A549 treated with DMSO at 1 μM for 4 hours (cell line): ENCODE data around the gene IL25. TPM values are rescaled to one million over a fixed set of nuclear protein-coding genes. Genes with fewer than 3 reads are reported as not detected.

Experiments used
- total RNA-seq: library from RNA; stranded (reverse); fragments of 200-300 nt; extraction: Qiagen RNA extraction; gene quantifications from 5 replicates; pipeline ENCODE4 v1.2.3, GENCODE V29; 2022; ENCODE audit warnings: low read depth

Gene IL25
- not detected in 5 replicates for total RNA-seq

DNA sequence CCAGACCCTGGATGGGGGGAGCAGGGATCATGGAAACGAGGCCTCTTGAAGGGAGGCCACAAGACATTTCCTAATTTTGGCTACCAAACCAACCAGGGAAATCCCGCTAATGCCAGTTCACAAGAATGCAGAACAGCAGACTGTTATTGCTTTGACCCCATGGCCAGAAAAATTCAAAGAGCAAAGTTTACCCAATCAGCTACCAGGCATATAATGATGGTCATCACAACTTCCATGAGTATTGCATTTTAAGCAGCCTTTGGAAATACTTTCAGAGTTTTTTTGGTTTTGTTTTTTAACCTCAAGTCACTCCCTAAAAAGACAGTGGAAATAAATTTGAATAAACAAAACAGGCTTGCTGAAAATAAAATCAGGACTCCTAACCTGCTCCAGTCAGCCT, at the start of gene IL25:
IL25 (plus strand) TSS at position 301 of the 400 bp plus-strand sequence.

DNA sequence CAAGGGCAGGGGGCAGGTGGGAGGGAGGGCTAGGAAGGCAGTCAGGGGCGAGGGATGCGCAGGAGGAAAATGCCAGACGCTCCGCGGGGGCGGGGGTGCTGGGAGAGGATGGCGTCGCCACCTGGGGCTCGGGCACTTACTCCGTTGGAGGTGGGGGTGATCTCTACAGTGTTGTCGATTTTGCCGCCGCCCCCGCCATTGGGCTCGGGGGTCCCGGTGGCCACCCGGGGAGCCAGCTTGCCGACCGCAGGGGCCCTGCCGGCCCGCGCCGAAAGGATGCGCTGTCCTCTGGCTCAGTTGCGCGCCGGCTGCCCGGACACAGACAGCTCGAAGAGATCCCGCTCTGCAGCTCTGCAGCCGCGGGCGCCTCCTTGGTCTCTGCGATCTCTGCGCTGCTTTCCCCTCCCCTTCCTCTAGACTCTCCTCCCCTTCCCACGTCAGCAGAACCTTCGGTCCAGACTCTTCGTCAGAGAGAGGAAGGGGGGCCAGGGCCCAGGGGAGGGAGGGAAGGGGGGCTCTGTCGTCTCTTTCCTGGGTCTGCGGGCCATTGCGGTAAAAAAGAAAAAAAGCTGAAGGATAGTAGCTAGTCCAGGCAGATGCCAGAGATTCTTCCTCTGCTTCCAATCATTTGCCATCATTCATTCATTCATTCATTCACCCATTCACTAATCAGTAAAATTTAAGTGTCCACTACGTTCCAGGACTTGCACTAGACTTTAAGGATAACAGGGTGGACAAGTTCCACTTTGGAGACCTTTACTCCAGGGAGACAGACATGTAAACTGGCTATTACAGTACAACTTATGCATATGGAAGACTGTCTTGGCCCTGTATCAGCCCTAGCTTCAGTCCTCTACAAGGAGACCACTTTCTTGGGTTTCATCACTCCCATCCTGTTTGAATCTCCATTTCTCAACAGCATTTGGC, 19.8 kb upstream of the IL25 start, which contains the start of gene SLC22A17:
SLC22A17 (minus strand) TSS at position 382 of the 927 bp plus-strand sequence.

DNA sequence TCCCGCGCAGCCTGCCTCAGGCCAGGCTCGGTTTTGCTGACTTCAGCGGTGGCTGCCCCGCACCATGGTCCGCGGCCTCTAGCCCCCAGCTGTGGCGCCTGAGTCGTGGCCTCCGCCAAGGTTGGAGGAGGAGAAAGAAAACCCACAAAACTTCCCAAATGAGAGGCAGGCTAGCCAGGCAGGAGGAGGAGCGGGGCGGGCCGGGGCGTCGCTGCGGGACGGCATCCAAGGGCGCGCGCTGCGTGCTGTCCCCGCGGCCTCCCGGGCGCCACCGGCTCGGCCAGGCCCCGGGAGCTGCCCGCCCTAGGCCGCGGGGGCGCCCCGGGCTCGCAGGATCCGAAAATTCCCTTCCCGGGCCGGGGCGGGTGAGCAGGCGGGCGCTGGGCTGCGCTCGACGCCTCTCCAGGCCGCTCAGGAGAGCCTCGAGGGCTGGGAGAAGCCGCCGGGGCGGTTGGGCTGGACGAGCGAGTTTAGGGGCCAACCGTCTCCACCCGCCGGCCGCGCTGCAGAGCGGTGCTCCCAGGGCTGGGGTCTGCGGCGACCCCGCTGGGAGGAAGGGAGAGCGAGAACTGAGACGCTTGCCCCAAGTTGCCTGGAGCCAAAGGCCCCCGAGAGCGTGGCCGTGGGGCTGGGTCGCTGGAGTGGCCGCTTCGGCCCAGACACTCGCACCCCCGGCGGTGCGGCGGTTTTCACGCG, 7.4 kb upstream of the IL25 start, which contains the start of gene EFS:
EFS (minus strand) TSS at position 137 of the 696 bp plus-strand sequence. CDS start 147 bp downstream, outside the sequence.

DNA sequence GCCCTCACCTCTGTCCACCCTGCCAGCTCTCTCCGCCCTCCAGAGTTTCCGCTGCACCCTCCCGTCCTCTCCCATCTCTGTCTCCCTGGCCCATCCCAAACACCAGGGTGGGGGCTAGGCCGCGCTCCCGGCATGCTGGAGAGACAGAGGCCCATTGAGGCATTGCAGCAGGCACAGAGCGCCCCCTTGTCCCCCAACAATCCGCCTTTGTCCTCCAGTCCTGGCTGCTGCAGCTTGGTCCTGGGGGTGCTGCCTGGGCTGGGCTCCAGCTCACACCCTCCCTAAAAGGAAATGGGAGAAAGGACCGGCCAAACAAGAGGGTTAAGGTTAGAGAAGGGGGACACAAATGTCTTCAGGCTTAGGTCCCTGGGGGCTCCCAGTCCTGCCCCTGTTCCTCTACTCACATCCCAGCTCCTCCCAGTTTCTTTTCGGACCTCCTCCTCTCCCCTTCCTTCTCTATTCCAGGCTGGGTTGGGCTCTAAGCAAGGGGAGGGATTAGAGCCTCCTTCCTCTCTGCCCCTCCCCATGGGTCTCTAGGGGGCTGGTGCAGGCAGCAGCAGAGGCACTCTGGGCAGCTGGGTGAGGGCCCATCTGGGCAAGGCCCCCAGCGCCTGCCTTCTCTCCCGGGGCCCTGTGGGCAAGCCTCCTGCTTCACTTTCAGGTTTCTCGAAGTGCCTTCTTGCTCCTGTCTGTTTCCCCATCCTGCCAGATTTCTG, 4.0 kb downstream of the IL25 start, which contains the start of gene CMTM5:
CMTM5 (plus strand) TSS at position 565 of the 716 bp plus-strand sequence. CDS start 206 bp downstream, outside the sequence.

DNA sequence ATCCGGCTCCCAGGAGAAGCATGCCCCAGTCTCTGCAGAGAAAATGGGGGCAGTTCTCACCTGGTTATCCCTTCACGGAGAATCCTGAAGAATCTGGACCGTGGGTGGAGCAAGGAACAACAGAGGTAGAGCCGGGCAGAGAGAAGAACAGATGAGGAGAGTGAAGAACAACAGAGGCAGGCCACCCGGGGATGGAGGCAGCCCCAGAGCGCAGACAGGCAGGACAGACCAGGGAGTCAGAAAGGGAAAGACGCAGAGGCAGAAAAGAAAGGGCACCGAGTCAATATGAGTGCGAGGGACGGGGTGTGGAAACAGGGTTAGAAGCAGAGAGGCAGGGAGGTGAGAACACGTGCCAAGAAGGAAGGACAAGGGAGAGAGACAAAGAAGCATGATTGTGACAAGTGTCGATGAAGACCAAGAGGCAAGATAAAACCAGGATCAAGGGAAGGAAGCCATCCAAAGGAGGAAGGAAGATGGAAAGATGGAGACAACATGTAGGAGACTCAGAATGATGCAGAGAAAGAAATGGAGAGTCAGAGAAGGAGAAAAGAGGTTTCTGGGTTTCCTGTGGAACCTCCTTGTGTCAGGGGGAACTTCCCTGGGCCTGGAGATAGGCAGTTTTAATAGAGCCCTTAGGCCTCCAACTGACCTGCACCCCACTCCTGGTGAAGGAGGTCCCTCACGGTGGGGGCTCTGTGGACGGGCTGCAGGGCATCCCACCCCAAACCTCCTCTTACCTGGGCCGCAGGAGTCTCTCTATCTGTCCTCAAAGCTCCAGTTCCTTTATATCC, 35.1 kb downstream of the IL25 start, which contains the start of gene MYH6:
MYH6 (minus strand) TSS at position 758 of the 791 bp plus-strand sequence. CDS start 1,050 bp downstream, outside the sequence.

Other genes with a start within 250 kb of the IL25 start
- gene SLC7A8, start 189.1 kb upstream of the IL25 start, total RNA-seq = 0.25 to 0.69 TPM (median 0.34 TPM) in 5 replicates
- gene RNF212B, start 134.9 kb upstream of the IL25 start, total RNA-seq = not detected in 5 replicates
- gene HOMEZ, start 86.7 kb upstream of the IL25 start, total RNA-seq = 6.6 to 9.4 TPM (median 8.4 TPM) in 5 replicates
- 3.3 to 5.4 TPM (median 4.4 TPM) in 5 replicates for gene PPP1R3E, start 70.0 kb upstream of the IL25 start, total RNA-seq
- gene BCL2L2, start 66.0 kb upstream of the IL25 start, total RNA-seq = 19.4 to 23.1 TPM (median 21.3 TPM) in 5 replicates
- 140 to 168 TPM (median 158 TPM) in 5 replicates for gene PABPN1, start 51.4 kb upstream of the IL25 start, total RNA-seq
- gene SLC22A17, start 19.9 kb upstream of the IL25 start, total RNA-seq = 5.8 to 7.9 TPM (median 6.6 TPM) in 5 replicates
- gene EFS, start 7.6 kb upstream of the IL25 start, total RNA-seq = not detected in 5 replicates
- gene CMTM5, start 4.2 kb downstream of the IL25 start, total RNA-seq = not detected in 5 replicates
- not detected in 5 replicates for gene MYH6, start 35.5 kb downstream of the IL25 start, total RNA-seq
- not detected in 5 replicates for gene MYH7, start 62.9 kb downstream of the IL25 start, total RNA-seq
- gene NGDN, start 96.9 kb downstream of the IL25 start, total RNA-seq = 64.5 to 68.9 TPM (median 66.7 TPM) in 5 replicates
- 0.36 to 1.7 TPM (median 1.5 TPM) in 5 replicates for gene ZFHX2, start 179.0 kb downstream of the IL25 start, total RNA-seq
- 12.8 to 14.9 TPM (median 13.5 TPM) in 5 replicates for gene THTPA, start 183.5 kb downstream of the IL25 start, total RNA-seq
- 36.8 to 56.9 TPM (median 49.3 TPM) in 5 replicates for gene AP1G2, start 195.0 kb downstream of the IL25 start, total RNA-seq
- gene JPH4, start 206.0 kb downstream of the IL25 start, total RNA-seq = 0.05 to 0.07 TPM in 2 of 5 replicates, not detected in the others